Activated naive CD8-positive, alpha-beta T cell treated with anti-CD3 and anti-CD28 coated beads, Interleukin-2, amount 50 U/mL, for 16 hours (primary cell): ENCODE measurements around the gene MALT1.
"Not testable (repeated sequence)": the region's sequence is repeated elsewhere in the genome, so short reads cannot be mapped to it uniquely, and the experiment has no call there.

ENCODE experiments used
- DNase-seq: peaks from one replicate; pipeline ENCODE4 v3.0.0-alpha.2; 2020; ENCODE audit warnings: low read depth, low spot score

Gene MALT1

GRCh38 chr18:58653144-58653722, 18.0 kb upstream of the MALT1 start:
- DNase-seq, result not testable (repeated sequence)

- no peak for DNase-seq
Measured at GRCh38 chr18:58653814-58654509, 17.3 kb upstream of the MALT1 start.

GRCh38 chr18:58654896-58655614, 16.2 kb upstream of the MALT1 start:
- no peak for DNase-seq

DNA sequence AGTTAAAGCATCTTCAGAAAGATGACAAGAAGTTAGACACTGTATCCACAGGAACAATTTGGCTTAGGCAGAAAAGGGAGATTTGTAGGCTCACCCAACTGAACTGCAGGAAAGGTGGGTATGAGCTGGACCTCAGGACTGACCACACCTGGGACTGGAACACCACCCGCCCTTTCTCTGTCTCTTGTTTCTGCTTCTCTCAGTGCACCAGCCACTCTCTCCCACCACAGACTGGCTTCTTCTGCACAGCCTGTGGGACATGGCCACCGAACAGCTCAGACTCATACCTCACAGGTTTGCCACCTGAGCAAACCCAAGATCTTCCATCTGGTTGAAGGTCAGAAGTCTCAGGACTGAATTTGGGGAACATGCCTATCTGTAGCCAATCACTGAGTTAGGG, 14.2 kb upstream of the MALT1 start:
- no peak for DNase-seq

- no peak for DNase-seq
Measured at GRCh38 chr18:58657494-58657893, 13.8 kb upstream of the MALT1 start.

DNA sequence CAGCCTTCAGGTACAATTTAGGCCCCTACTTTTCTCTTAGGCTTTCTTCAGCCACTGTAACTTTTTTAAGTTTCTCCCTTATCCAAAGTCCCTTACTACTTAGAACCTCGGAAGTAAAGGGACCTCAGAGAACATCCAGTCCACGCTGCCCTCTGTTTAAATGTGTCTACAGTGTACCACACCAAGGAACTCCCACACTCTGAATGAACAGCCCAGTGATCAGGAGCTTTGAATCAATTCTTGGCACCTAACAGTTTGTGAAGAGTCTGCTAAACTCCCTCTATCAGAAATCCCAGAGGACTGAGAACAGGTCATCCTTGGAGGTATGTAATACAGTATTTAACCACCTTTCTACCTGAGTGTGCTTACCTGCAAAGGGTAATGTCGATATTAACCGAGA, 11.6 kb upstream of the MALT1 start:
- DNase-seq, result no peak

DNA sequence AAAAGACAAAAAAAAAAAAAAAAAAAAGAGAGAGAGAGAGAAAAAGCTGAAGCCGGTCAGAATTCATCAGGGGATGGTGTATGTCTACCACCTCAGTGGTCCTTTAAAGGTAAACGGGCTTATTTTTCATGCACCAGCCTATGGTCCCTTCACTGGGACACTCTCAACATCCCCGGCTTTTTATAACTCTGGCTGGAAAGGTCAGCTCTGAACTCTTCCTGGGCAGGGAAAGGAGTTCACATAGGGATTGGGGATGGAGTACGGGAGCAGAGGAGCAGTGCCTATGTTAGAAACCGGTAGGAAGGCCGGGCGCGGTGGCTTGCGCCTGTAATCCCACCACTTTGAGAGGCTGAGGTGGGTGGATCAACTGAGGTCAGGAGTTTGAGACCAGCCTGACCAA, 10.3 kb upstream of the MALT1 start:
- DNase-seq, result no peak

DNA sequence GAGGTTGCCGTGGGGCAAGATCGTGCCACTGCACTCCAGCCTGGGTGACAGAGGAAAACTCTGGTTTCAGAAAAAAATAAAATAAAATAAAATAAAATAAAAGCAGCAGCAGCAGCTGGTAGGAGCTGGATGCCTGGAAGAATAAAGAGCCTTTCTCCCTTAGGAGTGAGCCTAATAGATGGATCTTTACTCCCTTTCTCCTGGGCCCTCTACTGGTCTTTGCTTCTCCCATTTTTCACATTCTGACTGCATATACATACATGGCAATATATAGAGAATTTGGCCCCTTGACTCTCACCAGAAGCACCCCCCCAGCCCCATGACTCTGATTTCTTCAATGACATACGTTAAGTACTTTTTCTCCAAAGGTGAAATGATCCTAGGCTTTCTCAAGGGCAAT, 9.8 kb upstream of the MALT1 start:
- no peak for DNase-seq

- DNase-seq, result no peak
Measured at GRCh38 chr18:58662118-58662517, 9.1 kb upstream of the MALT1 start.

- DNase-seq, result no peak
Measured at GRCh38 chr18:58666176-58666575, 5.1 kb upstream of the MALT1 start.

GRCh38 chr18:58668211-58668610, 3.1 kb upstream of the MALT1 start:
- no peak for DNase-seq

DNA sequence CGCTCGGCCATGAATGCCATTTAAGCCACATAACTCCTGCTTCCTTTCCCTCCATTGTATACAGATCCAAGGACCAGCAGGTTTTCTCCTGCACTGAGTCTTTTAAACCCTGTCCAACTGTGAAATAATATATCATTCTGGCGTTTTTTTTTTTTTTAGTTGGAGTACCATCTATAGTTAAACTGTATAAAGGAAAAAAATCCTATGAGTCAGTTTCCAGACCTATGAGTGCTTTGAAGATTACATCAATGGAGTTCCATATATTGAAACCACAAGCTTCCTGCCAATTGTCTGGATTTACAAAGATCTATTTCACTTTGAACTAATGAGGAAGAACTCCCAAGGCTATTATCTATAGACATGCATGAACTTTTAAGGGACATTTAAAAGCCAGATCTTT, 2.4 kb upstream of the MALT1 start:
- no peak for DNase-seq

GRCh38 chr18:58669731-58670378, 1.4 kb upstream of the MALT1 start:
- no peak for DNase-seq

DNA sequence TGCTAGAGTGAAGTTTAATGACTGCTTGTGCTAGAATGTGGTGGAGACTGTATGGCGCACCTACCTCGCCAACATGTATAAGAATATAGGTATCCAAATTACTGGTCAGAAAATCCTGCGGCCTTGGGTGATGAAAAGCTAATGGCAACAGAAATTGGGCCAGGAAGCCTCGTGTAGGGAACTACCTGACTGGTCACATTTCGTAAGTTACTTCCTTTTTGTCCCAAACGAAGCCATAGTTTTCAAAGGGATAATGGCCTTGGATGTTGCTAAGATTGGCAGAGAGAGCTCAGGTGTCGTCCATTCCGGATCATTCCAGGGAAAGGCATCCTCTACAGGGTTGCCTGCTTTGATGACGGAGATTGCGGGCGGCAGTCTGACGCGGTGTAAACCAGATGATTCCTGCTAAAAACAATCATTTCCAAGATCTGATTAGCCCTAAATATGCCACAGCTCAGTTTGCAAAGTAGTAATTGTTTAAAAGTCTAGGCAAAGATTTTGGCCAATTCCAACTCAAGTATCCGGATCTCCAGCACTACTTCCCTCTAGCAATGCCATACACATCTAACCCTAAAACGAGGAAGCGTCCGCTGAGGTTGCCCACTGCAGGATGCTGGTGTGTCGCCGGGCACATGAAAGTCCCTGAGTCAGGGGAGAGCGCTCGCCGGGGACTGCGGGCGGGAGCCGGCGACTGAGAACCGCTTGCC, 708 bp upstream of the MALT1 start:
- DNase-seq, result no peak

DNA sequence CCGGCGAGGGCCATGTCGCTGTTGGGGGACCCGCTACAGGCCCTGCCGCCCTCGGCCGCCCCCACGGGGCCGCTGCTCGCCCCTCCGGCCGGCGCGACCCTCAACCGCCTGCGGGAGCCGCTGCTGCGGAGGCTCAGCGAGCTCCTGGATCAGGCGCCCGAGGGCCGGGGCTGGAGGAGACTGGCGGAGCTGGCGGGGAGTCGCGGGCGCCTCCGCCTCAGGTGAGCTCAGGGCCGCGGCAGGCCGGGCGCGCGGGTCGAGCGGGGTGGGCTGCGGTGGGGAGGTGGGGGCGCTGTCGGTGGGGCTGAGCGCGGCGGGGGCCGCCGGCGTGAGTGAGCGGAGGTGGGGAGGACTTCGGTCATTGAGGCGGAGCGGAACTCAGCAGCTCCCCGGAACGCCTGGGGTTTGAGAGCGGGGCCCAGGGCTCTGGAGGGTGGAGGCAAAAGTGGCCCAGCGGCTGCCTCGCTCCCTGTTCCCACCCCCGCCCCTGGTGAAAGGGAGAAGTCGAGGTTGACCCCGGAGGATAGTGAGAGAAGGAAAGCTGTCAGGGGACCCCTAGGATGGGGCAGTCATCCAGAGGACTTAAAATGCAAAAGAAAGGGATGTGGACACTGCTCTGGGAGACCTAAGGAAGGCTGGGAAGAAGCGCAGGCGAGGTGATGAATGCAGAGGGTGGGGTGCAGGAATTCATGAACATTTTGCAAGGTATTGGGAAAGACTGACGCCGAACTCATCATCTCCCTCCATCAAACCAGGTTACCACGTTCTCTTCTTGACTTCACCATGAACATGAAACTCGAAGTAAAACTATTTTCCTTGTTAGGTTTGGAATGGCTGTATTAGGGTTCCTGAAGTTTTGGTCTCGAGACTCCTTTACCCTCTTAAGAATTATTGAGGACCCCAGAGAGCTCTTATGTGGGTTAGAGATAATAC, 633 bp downstream of the MALT1 start:
- no peak for DNase-seq

GRCh38 chr18:58674159-58674558, 2.9 kb downstream of the MALT1 start:
- DNase-seq, result no peak

GRCh38 chr18:58674863-58675472, 3.7 kb downstream of the MALT1 start:
- no peak for DNase-seq

- DNase-seq, result no peak
Measured at GRCh38 chr18:58676270-58676669, 5.0 kb downstream of the MALT1 start.

DNA sequence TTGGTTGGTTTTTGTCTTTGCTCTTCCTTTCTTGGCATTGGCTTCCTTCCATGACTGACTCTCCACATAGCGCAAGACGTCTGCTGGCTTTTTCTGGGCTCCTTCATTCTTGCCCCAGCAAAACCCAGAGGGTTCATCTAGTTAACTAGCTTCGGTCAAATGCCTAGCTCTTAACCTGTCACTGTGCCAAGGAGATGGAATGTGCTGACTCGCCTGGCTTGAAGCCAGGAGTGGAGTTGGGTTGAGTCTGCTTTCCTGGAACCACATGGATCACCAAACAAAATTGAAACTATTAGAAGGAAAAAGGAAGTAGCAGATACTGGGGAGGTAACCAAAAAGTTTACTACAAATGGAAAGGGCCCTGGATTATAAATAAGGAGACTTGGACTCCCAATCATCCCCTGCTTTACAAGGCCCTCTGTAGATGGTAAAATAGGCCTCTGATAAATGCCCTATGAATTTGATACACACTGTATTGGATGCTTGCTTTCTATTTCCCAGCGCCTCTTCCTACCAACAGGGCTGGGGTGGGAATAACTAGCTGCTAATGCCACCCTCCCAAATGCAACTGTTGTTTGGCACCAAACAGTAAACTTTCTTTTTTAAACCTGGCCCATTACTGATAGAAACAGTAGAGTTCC, 11.3 kb downstream of the MALT1 start:
- no peak for DNase-seq

GRCh38 chr18:58687871-58688308, 16.6 kb downstream of the MALT1 start:
- DNase-seq, result peak; percentile 27
